Hepatocyte (in vitro differentiated cells): Measurements from ENCODE around the gene LFNG.

Experiments
- EZH2 ChIP-seq: fragments of 200-600 bp; sonication (generic); IDR thresholded peaks from 2 replicates; pipeline ENCODE4 v1.6.1; 2016; ENCODE audit warnings: antibody characterized with exemption, mild to moderate bottlenecking, borderline replicate concordance
- TF ChIP-seq, protein P1 (sequence below): fragments of 200-600 bp; sonication (generic); IDR thresholded peaks from 2 replicates; pipeline ENCODE4 v1.5.1; 2016; ENCODE audit warnings: antibody characterized with exemption, mild to moderate bottlenecking; ENCODE audit not compliant: poor library complexity

DNA sequence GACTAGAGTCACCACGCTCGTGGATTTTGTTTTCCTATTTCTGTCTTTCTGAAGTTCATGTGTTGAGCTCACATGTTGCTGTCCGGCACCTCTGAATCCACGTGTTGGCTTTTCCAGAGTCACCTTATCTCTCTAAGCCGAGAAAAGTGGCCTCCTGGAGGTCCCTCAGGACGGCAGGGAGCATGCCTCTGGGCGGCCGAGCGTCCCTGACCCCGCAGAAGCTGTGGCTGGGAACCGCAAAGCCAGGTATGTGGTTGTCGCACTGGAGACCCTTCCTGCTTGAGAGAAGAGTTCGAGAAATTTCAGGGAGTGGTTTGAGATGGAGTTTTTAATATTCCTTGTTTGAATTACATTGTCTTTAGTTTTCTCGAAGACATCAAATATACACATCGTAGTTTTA is 51.8 kb downstream of the LFNG start:
- TF ChIP-seq, protein P1, sequence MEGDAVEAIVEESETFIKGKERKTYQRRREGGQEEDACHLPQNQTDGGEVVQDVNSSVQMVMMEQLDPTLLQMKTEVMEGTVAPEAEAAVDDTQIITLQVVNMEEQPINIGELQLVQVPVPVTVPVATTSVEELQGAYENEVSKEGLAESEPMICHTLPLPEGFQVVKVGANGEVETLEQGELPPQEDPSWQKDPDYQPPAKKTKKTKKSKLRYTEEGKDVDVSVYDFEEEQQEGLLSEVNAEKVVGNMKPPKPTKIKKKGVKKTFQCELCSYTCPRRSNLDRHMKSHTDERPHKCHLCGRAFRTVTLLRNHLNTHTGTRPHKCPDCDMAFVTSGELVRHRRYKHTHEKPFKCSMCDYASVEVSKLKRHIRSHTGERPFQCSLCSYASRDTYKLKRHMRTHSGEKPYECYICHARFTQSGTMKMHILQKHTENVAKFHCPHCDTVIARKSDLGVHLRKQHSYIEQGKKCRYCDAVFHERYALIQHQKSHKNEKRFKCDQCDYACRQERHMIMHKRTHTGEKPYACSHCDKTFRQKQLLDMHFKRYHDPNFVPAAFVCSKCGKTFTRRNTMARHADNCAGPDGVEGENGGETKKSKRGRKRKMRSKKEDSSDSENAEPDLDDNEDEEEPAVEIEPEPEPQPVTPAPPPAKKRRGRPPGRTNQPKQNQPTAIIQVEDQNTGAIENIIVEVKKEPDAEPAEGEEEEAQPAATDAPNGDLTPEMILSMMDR, result no peak
- TF ChIP-seq EZH2, result no peak
